ENCODE results near the gene CLDN16.

The CLDN16 gene

DNA sequence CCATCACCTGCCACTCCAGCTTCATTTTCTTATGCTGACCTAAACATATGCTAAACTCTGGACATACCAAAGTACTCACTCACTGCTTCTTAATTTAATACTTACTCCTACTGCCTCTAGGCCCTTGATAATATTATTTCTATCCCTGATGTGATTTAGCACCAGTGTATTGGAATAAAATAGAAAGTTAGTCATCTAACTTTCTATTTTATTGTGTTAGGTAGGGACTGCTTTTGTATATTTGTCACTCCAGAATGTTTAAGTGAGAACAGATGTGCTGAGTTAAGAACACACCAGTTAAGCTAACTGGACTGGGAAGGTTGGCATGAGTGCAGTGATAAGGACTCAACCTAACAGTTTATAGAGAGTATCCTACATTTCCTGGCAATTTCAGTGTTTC lies 6.5 kb upstream of the CLDN16 start:
- no peak for DNase-seq

DNA sequence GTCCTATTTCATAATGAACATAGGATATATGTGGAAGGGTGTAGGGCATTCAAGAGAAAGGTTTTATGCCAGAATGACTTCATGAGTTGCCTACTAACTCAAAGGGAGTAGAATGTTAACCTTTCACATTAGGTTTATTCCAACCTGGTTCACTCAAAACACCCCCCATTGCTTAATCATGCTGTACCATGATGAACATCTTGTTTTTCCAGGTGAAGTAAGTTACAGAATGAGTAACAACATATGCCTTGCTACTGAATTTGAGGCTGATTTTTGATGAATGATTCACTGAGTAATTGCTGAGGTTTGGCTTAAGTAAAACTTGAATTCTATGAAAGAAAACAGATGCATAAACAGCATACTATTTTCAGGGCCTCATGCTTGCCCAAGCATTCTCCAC lies 5.9 kb upstream of the CLDN16 start:
- DNase-seq, result no peak

DNA sequence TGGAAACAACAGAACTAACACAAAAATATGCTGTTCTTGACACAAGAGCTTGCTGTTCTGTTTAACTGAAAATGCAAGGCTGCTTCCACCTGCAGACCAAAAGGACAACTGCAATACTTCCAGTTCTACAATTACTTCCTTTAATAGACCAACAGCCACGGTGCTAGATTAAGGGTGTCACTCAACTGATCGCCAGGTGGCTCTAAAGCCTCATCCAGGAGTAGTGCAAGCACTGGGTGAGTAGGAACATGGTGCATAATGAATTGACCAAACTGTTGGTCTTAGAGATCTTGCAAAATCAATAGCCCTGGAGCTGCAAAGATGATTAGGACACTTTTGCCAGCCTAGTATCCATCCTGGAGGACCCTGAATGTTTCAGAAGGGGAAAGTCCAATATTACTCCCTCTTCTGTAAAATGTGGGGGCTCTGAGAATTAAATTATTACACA lies 3.6 kb upstream of the CLDN16 start:
- peak; percentile 4 for DNase-seq

DNA sequence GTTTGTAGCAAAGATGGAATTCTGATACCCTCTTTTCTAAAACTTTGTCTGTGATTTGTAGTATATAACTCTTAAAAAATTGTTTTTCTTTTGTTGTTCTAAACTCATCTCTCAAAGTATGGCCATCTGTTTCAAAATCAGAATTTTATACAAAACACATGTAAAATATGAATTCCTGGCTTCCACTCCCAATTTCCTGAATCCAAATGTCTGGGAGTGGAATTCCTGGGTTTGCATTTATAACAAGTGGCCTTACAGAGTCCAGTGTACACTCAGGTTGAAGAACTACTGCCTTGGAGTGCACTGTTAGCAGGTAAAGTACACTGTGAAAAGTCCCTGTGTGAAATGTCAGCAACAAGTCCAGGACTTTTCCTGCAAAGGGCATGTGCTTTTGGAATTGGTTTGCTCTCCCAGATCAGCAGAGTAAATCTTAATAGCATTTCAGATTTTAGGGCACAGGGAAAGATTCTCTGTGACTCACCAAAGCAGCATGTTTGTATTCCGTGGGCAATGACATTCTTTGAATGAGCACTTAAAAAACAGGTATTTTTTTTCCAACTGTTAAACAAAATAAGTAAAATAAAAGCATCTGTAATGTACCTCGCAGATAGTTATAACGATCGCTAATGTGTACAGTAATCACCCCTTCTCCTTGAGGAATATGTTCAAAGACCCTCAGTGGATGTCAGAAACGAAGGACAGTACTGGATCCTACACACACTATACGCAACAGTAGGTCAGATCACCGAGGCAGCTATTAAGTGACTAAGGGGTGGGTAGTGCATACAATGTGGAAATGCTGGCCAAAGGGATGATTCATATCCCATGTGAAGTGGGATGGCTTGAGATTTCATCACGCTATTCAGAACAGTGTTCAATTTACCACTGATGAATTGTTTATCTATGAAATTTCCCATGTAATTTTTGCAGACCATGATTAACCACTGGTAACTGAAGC lies 2.0 kb upstream of the CLDN16 start:
- DNase-seq, result no peak

DNA sequence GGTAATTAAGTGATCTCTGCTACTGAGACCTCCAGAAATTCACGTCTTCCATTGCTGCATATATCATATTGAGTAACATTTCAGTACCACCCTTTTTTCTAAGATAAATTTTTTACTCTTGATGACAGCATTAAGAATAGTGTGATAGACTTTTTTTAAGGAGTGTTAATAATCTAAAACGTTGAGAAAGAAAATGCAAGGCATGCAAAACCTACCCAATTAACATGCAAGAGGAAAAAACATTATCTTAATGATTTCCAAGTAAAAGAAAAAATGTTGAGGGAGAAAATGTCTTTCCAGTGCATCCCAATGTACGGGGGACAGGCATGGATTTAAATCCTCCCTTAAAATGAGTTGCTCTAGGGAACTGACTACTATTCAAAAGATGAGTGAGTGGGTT lies 740 bp downstream of the CLDN16 start:
- no peak for DNase-seq

DNA sequence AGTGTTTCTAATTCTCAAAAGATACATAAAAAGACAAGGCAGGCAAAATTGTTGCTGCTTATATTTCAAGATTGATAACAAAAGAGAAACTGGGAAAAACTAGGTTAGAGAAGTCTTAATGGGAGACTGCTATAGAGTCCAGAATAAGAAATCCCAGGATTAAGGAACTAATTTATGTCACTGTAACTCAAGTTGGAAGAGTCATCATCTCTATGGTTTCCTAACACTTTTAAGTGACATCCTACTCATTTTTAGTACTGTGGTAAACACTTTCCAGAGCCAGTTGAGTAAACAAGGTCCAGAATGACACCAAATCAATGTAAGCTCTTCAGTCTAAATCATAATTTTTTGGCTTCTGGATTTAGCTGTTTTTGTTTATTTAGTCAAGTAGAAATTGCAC lies 8.0 kb downstream of the CLDN16 start:
- no peak for DNase-seq

DNA sequence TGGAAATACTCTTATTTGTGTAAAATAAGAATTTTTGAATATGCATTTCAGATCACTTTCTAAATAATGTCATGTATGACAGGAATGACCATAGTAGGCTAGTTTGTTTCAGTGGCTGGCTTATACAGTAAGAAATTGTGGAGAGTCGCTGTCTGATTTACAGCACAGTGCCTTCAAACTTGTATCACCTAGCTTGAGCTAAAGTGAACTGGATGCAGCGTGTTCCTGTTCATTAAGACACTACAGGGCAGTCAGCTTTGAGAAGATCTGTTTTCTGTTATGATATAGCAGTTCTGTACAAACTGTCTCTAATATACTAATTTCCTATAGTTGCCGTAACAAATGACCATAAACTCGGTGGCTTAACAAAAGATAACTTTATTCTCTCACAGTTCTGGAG lies 9.9 kb downstream of the CLDN16 start:
- DNase-seq, result no peak

DNA sequence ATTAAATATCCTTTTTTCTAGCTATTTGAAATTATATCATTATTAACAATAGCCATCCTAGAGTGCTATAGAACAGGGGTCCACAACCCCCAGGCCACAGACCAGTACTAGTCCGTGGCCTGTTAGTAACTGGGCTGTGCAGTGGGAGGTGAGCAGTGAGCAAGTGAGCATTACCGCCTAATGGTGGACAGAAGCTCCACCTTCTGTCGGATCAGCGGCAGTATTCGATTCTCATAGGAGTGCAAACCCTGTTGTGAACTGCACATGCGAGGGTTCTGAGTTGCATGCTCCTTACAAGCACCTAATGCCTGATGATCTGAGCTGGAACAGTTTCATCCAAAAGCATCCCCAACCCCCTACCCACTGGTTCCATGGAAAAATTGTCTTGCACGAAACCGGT lies 11.7 kb downstream of the CLDN16 start:
- no peak for DNase-seq

DNA sequence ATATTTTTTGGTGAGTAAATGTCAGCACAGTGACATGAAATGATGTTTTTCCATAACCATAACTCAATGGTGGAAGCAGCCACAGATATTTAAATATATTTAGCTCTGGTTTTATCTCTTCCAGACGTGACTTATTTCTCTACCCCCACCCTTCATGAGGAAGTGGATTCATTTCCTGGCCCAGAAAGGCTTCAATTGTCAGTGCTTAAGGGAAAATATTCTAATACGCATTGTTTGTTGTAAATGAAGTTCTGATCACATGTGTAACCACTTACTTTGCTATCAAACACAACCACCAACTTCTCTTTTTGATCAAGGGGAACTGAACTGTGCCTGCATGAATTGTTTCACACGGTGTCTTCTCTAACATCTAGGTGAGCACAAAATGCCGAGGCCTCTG lies 14.0 kb downstream of the CLDN16 start:
- DNase-seq, result no peak

DNA sequence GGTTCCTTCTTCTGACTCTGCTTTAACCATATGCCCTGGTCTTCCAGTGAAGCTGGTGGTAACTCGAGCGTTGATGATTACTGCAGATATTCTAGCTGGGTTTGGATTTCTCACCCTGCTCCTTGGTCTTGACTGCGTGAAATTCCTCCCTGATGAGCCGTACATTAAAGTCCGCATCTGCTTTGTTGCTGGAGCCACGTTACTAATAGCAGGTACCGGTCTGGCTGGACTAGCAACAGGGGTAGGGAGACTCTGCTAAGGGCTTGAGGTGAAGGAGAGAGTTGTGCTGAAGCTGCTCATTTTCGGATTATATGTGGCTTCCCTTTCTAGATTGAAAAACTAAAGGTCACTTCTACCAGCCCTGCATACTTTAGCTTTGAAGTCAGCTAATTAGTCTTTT lies 16.8 kb downstream of the CLDN16 start:
- DNase-seq, result no peak

DNA sequence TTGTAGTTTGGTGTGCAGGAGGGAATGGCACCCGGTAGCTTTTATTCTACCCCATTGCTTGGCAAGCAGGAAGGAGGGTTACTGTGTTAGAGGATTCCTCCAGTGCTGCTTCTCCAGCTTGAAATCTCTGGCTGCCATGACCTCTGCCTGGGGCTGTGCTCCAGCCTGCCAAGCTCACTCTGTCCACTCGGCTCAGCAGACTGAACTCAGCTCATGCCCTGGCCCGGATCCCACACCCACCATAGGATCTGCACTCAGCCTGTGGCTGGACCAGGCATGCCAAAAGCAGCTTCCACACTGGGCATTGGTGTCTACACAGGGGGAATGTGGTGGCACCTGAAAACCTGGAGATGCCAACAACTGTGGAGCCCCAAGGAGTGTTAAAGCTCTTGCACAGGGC lies 26.3 kb downstream of the CLDN16 start:
- no peak for DNase-seq

DNA sequence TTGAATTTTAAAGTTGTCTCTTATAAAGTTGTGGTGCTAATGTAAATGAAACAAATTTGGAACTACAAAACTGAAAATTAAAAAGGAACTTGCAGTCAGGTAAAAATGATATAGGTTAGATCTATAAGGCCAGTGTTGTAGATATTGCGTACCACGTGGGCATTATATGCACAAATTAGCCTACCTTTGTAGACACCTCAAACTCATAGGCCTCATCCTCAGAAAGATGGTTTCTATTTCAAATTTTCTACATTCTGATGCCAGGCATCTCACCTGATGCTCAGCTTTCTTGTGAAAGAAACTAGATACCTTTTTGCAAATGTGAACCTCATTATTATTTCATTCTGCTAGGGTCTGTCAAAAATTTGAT lies 36.1 kb downstream of the CLDN16 start:
- DNase-seq, result no peak

DNA sequence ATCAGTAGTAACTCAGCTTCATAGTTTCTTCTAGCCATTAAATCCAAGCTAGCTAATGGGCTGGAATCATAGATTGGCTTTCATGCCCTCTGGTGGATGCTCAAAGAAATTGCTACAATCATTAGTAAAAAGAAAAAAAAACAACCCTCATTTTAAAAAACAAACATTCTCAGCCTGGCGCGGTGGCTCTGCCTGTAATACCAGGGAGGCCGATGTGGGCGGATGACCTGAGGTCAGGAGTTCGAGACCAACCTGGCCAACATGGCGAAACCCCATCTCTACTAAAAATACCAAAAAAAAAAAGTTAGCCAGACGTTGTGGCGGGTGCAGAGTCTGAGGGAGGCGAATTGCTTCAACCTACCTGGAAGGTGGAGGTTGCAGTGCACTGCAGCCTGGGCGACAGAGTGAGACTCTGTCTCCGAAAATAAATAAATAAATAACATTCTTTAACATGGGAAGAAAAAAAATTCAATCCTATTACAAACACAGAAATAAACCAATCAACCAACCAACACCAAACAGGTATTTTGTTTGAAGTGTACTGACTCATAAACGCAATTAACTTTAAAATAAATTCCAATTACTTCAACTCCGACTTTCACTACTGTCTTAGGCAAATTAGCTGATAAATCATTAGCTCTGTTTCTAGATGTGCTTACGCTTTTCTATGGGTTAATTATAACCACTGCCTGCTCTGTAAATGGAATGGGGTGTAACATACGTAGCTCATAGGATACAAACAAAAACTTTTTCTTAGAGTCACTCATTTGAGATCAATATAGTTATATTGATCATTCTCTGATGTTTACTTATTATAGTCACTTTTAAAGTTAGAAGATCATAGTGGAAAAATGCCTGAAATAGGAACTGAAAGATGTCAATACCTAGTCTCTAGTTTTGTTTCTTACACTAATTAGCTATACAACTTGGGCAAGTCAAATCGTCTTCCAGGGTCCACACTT lies 36.8 kb downstream of the CLDN16 start:
- DNase-seq, result peak; percentile 33

DNA sequence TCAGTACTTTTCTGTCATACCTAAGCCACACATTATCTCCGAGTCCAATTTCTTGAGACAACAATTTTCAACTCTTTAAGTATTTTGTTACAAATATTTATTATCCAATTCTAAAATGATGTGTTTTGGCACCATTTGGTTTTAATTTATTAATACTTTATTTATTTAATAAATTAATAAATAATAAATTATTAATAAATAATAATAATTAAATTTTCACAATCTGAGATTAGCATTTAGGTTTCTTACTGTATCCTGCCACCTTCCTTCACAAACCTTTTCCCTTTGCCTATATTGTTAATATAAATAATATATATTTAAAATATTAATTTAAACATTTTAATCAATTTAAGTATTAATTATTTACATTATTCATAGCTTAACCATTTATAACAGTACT lies 37.9 kb downstream of the CLDN16 start:
- DNase-seq, result no peak

DNA sequence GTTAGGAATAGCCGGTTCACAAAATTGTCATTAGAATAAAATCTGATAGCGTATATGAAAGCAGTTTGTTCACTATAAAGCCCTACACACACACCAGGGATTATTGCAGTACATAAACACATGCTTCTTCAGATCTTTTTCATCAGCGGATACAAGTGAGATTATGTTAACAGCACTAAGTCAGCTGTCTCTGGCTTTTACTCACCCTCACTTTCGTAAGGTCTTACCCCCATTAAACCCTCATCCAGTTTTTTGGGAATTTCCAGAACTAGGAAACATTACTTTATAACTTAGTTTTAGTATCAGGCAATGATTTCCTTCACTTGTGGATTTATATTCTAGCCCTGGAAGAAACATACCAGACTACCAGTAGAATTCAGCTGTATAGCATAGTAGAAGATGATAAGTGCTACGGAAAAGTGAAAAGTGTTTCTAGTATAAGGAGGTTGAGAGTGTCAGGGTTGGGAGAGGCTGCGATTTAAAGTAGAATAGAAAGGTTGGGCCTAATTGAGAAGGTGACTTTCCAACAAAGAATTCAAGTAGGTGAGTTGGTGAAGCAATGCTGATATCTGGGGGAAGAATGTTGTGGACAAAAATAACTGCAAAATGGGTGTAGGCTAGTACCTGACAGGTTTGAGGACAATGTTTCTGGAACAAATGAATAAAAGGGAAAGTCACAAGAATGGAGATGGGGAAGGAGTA lies 39.0 kb downstream of the CLDN16 start:
- DNase-seq, result no peak

DNA sequence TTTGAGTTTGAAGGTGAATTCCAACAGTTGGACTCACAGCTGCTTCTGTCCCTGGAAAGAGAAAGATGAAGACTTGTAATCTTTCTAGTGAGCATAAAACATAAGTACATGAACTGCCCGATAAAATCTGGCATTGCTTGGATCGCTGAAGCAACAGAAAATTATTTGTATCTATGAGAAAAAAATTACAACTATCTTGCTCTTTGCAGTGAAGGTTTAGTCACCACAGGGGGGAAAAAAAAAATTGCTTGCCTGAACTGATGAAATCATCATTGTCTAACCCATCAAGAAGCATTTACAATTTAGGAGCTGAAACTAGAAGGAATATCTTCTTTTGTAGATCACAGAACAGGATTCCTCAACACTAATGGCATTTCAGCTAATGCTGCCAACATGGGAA lies 41.7 kb downstream of the CLDN16 start:
- no peak for DNase-seq

DNA sequence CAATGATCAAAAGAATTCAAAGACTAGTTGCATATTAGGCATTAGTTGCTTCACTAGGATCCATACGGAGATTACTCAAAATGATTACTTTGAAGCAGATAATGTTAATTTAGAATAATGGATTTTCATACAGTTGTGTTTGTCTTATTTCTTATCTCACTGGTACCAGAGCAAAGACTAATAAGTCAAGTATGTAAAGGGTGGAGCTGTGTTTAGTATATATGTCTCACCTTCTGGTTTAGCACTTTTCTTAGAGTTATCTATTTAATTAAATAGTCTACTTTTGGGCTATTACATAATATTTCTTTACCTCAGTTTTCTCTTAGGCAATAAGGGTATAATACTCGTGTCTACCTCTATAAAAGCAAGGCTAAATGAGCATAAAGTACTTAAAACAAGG lies 42.9 kb downstream of the CLDN16 start:
- DNase-seq, result no peak

DNA sequence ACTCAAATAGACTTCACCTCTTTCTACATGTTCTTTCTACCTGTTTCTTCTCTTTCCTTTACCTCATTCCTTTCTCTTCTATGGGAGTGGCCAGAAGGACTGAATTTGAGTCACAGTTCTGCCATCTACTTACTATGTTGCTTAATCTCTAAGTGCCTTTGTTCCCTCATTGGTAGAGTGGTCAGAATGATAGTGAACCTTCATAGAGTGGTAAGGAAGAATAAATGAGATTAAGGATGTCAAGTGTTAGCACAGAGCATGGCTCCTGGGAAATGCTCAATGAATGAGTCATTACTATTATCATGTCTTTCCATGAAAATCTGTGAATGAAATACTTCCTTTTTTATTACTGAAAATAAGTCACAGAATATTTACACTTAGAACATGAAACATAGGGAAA lies 44.3 kb downstream of the CLDN16 start:
- no peak for DNase-seq

DNA sequence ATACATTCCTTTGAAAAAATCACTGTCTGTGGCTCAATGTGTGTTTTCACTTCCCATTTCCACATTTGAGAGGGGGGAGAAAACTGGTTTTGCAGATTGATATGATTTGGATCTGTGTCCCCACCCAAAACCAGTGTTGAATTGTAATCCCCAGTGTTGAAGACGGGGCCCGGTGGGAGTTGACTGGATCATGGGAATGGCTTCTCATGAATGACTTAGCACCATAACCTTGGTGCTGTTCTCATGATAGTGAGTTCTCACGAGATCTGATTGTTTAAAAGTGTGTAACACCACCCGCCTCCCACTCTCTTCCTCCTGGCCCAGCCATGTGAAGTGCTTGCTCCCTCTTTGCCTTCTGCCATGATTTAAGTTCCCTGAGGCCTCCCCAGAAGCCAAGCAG lies 45.7 kb downstream of the CLDN16 start:
- no peak for DNase-seq

DNA sequence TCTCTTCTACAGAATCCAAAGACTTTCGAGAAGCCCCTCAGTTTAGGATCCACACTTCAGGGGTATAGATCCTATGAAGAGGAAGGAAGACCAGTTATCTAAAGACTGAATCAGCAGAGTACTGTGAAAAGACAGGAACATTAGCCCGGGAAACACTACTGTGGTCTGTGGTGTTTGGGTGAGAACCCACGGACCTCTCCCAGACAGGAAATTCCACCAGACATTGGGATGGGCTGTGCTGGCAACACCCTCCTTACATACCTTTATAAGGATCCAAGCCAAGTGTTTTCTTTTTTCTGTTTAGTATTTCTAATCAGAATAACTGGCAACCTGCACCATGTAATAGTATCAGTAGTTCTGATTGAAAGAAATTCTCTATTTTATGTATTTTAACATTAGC lies 47.7 kb downstream of the CLDN16 start:
- DNase-seq, result no peak

DNA sequence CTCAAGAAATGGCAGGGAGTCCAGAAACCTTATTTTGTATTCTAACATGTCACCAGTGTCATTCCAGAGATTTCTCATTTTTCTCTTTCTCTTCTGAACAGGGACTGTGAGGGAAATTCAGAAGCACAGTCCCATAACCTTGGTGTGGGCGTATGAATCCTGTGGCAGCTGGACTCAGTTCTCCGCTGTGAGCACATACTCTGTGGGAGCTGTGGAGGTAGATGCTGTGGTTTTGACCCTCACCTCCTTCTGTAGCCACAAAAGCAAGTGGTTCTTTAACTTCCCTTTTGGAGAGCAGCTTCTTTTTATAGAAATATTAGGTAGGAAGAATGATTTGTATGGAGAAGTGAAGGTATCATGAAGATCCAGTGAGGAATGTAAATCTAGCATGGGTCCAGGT lies 48.4 kb downstream of the CLDN16 start:
- no peak for DNase-seq

DNA sequence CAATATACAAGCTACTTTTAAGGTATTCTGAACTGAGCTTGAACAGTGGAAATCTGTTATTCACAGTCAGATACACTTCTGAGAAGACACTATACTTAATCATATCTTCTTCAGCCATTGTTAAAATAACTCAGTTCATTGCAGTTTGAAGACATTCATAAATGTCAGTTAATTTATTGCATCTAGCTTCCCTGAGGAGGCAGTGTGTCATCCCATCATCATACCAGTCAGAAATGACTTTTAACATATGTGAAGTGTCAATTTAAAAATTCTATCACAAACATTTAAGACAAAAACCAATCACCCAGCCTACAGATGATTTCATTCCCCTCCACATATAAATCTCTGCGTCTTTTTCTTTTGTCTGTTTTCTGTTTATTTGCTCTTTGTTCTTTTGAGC lies 54.3 kb downstream of the CLDN16 start:
- no peak for DNase-seq

DNA sequence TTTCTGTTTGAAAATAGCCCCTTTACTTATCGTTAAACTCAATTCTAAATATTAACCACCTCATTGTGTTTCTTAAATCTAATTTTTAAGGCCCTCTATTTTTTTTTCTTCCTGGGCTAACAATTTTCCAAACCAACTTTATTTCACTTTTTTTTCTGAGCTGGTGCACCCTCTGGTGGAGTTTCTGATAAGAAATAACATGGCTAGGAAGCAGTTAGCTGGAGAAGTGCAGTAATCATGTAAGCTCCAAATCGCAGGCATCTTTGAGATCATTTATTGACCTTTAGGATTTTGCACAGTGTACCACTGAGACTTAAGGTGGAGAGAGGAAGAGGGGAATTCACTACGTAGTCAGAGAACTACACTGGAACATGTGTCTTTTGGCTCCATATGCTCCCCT lies 55.3 kb downstream of the CLDN16 start:
- no peak for DNase-seq

All from NCI-H1694 treated with DMSO at 0.1 percent for 48 hours (cell line).